HG03521 (cell line): Measurements from ENCODE around the gene DNTTIP2.

Experiments used
- ATAC-seq: cut with Tn5 transposase; IDR thresholded peaks from one replicate; pipeline ENCODE4 v1.9.1; 2021; ENCODE audit warnings: mild to moderate bottlenecking, moderate library complexity; ENCODE audit not compliant: unreplicated experiment

The DNTTIP2 gene

DNA sequence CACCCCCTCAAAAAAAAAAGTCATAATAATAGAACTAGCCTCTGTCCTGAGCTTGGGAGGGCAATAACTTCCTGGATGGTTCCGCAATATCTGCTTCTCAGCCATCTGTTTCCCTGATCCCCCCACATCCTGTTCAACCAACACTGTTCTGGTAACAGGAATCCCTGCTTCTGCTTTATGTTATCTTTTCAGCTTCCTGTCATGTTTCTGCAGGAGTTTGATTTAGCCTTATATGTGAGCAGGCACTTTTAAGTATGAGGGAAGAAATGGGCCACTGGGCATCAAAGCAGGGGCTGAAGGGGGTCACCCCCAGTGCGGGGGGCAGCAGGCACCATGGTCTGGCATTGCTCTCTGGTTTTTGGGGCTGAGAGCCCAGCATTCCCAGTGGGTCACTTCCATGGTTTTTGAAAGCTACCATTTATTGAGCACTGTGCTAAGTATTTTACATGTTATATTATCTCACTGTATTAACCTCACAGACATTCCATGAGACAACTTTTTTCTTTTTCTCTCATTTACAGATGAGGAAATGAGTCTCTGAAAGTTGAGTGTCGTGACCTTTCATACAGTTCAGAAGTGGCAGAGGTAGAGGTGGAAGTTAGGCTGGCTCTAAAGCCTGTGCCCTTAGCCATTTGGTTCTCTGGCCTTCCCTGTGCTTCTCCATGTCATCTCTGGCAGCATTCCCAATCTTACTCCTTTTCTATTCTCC, 61.9 kb downstream of the DNTTIP2 start:
- no peak for ATAC-seq
